Vein endothelial cell (primary cell): ENCODE data around the gene F13B. TPM values are rescaled to one million over a fixed set of nuclear protein-coding genes. Genes with fewer than 3 reads are reported as not detected.

Source experiments
- total RNA-seq: library from RNA; depleted of rRNA; stranded (reverse); fragments of >200 nt; gene quantifications from 2 replicates; pipeline ENCODE4 v1.2.3, GENCODE V29; 2012

Gene F13B
- not detected in 2 replicates for total RNA-seq

GRCh38 chr1:197066719-197067456 is at the start of gene F13B:
TSS of gene F13B (minus strand) at chr1:197067260. CDS start at chr1:197067223, 37 bp downstream.

Other genes starting within 250 kb of the F13B start
- gene CFHR1, start 247.5 kb downstream of the F13B start, total RNA-seq, result 0.48 TPM in 1 of 2 replicates, not detected in the other
- not detected in 2 replicates for gene CFHR4, start 179.2 kb downstream of the F13B start, total RNA-seq
- gene CFHR2, start 123.5 kb downstream of the F13B start, total RNA-seq, result not detected in 2 replicates
- not detected in 2 replicates for gene CFHR5, start 89.7 kb downstream of the F13B start, total RNA-seq
- 17.0 and 34.3 TPM in 2 replicates for gene ASPM, start 79.4 kb upstream of the F13B start, total RNA-seq
- gene ZBTB41, start 134.0 kb upstream of the F13B start, total RNA-seq, result 8.2 and 9.6 TPM in 2 replicates
- not detected in 2 replicates for gene CRB1, start 201.0 kb upstream of the F13B start, total RNA-seq